ENCODE results near the gene MTMR12.
"Not testable (repeated sequence)": the region's sequence is repeated elsewhere in the genome, so short reads cannot be mapped to it uniquely, and the experiment has no call there.

The MTMR12 gene

GRCh38 chr5:32291591-32291990, 21.1 kb downstream of the MTMR12 start:
- H3K4me3 ChIP-seq (ENCODE audit: control insufficient read depth, low read depth, low read length) = no peak overlapping the region
- TF ChIP-seq, protein P1, sequence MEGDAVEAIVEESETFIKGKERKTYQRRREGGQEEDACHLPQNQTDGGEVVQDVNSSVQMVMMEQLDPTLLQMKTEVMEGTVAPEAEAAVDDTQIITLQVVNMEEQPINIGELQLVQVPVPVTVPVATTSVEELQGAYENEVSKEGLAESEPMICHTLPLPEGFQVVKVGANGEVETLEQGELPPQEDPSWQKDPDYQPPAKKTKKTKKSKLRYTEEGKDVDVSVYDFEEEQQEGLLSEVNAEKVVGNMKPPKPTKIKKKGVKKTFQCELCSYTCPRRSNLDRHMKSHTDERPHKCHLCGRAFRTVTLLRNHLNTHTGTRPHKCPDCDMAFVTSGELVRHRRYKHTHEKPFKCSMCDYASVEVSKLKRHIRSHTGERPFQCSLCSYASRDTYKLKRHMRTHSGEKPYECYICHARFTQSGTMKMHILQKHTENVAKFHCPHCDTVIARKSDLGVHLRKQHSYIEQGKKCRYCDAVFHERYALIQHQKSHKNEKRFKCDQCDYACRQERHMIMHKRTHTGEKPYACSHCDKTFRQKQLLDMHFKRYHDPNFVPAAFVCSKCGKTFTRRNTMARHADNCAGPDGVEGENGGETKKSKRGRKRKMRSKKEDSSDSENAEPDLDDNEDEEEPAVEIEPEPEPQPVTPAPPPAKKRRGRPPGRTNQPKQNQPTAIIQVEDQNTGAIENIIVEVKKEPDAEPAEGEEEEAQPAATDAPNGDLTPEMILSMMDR (conservative IDR thresholded peaks at IDR 0.05; ENCODE audit: control insufficient read depth, insufficient read depth, low read depth, low read length) = no peak
- no peak for DNase-seq (ENCODE audit: low read depth)

DNA sequence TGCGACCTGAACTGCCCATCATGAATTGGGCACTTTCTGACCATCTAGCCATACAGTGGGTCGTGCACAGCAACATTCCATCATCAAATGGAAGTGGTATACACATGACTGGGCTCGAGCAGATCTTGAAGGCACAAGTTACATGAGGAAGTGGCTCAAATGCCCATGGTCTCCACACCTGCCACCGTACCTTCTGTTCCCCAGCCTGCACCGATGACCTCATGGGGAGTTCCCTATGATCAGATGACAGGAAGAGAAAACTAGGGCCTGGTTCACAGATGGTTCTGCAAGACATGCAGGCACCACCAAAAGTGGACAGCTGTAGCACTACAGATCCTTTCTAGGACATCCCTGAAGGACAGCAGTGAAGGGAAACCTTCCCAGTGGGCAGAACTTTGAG, 21.8 kb downstream of the MTMR12 start:
- no peak for DNase-seq (ENCODE audit: low read depth)
- TF ChIP-seq, protein P1 (conservative IDR thresholded peaks at IDR 0.05; ENCODE audit: control insufficient read depth, insufficient read depth, low read depth, low read length) = no peak

GRCh38 chr5:32290501-32290900, 22.2 kb downstream of the MTMR12 start:
- H3K4me3 ChIP-seq (ENCODE audit: control insufficient read depth, low read depth, low read length); DNase-seq (ENCODE audit: low read depth): not testable (repeated sequence)

More for the DNA sequence above, 21.8 kb downstream of the MTMR12 start:
- no peak overlapping the region for H3K4me3 ChIP-seq (ENCODE audit: control insufficient read depth, low read depth, low read length)

GRCh38 chr5:32289986-32290385, 22.8 kb downstream of the MTMR12 start:
- DNase-seq (ENCODE audit: low read depth) = not testable (repeated sequence)

DNA sequence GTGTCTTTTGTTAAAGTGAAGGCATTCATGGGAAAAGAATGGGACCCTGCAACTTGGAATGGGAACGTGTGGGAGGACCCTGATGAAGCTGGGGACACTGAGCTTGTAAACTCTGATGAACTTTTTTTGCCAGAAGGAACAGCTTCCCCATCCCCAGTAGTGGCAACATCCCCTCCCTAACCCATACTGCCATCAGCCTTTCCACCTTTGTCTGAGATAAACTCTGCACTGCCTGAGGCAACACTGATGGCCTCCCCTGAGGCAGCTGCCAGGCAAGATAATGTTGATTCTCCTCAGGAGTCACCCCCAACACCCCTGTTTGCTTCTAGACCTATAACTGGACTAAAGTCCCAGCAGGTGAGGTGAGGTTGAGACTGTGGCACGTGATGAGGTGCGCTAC, 24.6 kb downstream of the MTMR12 start:
- not testable (repeated sequence) for H3K4me3 ChIP-seq (ENCODE audit: control insufficient read depth, low read depth, low read length); DNase-seq (ENCODE audit: low read depth)

More at GRCh38 chr5:32289986-32290385, 22.8 kb downstream of the MTMR12 start:
- not testable (repeated sequence) for H3K4me3 ChIP-seq (ENCODE audit: control insufficient read depth, low read depth, low read length)

GRCh38 chr5:32287525-32287924, 25.2 kb downstream of the MTMR12 start:
- H3K4me3 ChIP-seq (ENCODE audit: control insufficient read depth, low read depth, low read length) = not testable (repeated sequence)

GRCh38 chr5:32285510-32286138, 27.1 kb downstream of the MTMR12 start:
- no peak overlapping the region for H3K4me3 ChIP-seq (ENCODE audit: control insufficient read depth, low read depth, low read length)
- TF ChIP-seq, protein P1 (conservative IDR thresholded peaks at IDR 0.05; ENCODE audit: control insufficient read depth, insufficient read depth, low read depth, low read length) = no peak
- no peak for DNase-seq (ENCODE audit: low read depth)

More at GRCh38 chr5:32287525-32287924, 25.2 kb downstream of the MTMR12 start:
- DNase-seq (ENCODE audit: low read depth) = not testable (repeated sequence)

GRCh38 chr5:32283539-32284377, 29.0 kb downstream of the MTMR12 start:
- TF ChIP-seq, protein P1 (conservative IDR thresholded peaks at IDR 0.05; ENCODE audit: control insufficient read depth, insufficient read depth, low read depth, low read length) = no peak
- H3K4me3 ChIP-seq (ENCODE audit: control insufficient read depth, low read depth, low read length) = no peak overlapping the region
- peak; percentile 63 for DNase-seq (ENCODE audit: low read depth)

DNA sequence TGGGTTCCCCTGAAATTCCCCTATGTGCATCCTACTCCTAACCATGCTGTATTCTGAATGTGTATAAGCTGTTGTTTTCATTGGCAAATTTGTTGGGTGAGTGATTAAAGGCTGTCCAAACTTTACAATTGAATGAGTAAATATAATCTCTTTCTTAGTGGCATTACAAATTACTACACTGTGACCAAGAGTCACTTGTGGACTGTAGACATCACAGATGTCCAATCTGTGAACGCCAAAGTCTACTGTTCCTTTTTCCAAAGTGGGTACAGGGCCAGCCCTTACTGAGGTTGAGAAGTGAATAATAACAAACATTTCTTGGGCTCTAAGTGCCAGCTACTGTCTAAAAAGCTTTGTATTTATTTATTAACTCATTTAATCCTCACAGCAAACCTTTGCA, 29.7 kb downstream of the MTMR12 start:
- no peak for DNase-seq (ENCODE audit: low read depth)
- TF ChIP-seq, protein P1 (conservative IDR thresholded peaks at IDR 0.05; ENCODE audit: control insufficient read depth, insufficient read depth, low read depth, low read length) = no peak
- H3K4me3 ChIP-seq (ENCODE audit: control insufficient read depth, low read depth, low read length) = no peak overlapping the region

All from fibroblast of mammary gland (primary cell).